Ovary (tissue), 3 donors: ENCODE measurements around the gene AQP1.

Source experiments
- CTCF ChIP-seq, 3 donors: fragments of 450-650 bp in 2 of 3; fragments of 200-600 bp in 1 of 3; IDR thresholded peaks; one replicate each; pipeline versions ENCODE4 v1.5.1 to v1.8.0; 2016 to 2022; ENCODE audit warnings: antibody characterized with exemption in 3 of 3, mild to moderate bottlenecking in 1 of 3
- POLR2A ChIP-seq: fragments of 450-650 bp; IDR thresholded peaks from one replicate; pipeline ENCODE4 v1.6.1; 2017; ENCODE audit warnings: antibody characterized with exemption, mild to moderate bottlenecking, moderate library complexity
- donor health status: DM: no; HTN: no; CAD: no.

GRCh38 chr7:30968294-30968693 lies 56.6 kb downstream of the AQP1 start:
- TF ChIP-seq CTCF (IDR thresholded peaks at IDR 0.05) (no peak), POLR2A (no peak)
